Erythroblast (primary cell): ENCODE data around the gene DGLUCY.

Source experiments
- GATA1 ChIP-seq: IDR thresholded peaks from 2 replicates; pipeline ENCODE4 v1.6.1; 2011; ENCODE audit warnings: low read depth, mild to moderate bottlenecking, control low read depth, low read length, moderate library complexity
- POLR2A ChIP-seq: IDR thresholded peaks from 2 replicates; pipeline ENCODE4 v1.6.1; 2011; ENCODE audit warnings: mild to moderate bottlenecking, low read length

DNA sequence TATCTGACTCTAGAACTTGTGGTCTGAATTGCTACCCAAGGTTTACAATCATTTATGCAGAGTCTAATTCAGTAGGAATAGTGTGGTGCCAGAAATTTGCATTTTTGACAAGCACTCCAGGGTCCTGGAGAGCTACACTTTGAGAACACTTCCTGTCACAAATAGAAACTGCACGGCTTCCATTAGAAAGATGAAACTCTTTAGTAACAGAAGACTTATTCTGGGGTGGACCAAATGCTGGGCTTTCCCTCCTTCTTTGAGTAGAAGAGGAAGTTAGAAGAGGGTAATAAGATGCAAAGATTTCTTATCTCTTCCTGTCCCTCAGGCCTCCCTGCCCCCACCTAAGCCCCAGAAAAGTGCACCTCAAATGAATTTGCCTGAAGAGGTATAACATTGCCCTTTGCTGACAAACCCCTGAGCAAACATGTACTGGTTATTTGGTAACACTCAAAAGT lies 28.4 kb downstream of the DGLUCY start:
- TF ChIP-seq POLR2A, result no peak
- no peak for TF ChIP-seq GATA1
